ENCODE results near the gene HOXC6.

The HOXC6 gene

GRCh38 chr12:53990311-53991076 is 37.7 kb upstream of the HOXC6 start:
- DNase-seq: no peak

GRCh38 chr12:53991077-53991460 is 37.2 kb upstream of the HOXC6 start:
- DNase-seq: no peak

GRCh38 chr12:53992377-53992889 is 35.8 kb upstream of the HOXC6 start:
- DNase-seq: no peak

GRCh38 chr12:53993162-53994008 is 34.9 kb upstream of the HOXC6 start:
- no peak for DNase-seq

GRCh38 chr12:53994009-53994263 is 34.3 kb upstream of the HOXC6 start:
- no peak for DNase-seq

DNA sequence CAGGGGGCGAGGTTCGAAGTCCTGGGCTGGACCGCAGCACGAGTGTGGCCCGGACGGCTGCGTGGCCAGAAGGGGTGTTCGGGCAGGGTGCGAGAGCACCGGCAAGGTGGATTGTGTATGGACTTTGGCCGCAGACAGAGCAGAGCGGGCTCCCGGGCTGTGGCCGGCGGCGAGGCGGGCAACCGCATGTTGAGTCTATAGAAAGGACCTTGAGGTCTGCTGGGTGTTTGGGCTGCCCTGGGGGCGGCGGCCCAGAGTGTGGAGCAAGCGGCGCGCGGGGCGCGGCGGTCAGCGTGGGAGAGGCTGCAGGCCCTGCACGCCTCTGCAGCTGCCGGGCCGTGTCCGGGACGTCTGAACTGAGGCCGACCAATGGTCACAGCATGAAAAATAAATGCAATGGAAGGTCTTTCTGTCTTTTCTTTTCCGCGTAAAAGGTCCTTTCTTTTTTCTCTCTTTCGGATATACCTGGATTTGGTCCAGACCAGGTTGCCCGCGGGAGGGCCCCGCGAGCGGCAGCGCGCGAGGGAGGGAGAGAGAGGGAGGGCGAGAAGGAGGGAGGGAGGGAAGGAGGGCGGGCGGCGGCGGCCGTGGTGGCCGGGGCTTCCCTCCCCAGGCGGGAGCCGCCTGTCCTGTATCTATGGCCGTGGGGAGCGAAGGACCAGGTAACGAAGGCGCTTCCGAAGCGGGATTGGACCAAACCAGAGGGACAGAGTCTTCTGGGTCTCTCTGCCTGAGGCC is 33.8 kb upstream of the HOXC6 start:
- DNase-seq: peak; percentile 33

- DNase-seq: peak; percentile 30
Observed at GRCh38 chr12:53995002-53995377, 33.2 kb upstream of the HOXC6 start.

GRCh38 chr12:53995378-53996239 is 32.6 kb upstream of the HOXC6 start:
- peak; percentile 54 for DNase-seq

GRCh38 chr12:53996240-53997203 is 31.7 kb upstream of the HOXC6 start:
- no peak for DNase-seq

DNA sequence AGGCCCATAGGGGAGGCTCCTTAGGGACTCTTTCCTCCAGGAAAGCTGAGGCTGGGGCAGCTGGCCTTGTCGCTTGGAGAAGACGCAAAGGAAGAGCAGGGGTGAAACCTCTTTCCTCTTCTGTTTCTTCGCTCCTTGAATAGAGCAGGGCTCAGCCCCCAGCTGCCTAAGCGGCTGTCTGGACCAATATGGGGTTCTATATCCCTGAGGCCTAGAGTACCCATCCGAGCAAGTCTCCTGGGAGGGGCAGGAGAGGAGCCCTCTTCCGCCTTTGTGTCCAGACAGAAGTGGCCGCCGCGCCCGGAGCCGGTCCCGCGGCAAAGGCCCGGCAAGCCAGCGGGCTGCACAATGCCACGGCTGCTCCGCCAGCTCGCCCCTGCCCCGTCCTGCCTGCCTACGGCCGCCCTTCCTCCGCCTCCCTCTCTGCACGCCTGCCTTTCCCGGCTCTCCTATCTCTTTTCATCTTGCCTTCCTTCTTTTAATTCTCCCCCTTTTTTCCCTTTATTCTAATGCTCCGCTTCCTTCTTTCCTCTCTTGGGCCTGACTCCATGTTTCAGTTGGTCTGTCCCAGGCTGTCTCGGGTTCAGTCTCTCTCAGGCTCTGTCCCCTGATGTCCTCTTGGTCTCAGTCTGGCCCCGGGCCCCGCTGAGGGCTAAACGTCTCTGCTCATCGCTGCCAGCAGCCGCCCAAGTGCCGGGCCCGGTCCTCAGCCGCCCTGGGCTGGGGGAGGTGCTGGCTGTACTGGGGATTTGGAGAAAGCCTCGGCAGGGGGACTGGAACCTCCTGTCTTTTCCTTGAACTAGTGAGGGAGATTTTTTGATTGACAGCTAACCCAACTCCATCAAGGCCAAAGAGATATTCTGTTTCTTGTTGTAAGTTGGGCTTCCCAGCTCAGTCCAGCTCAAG is 30.8 kb upstream of the HOXC6 start:
- DNase-seq: no peak

DNA sequence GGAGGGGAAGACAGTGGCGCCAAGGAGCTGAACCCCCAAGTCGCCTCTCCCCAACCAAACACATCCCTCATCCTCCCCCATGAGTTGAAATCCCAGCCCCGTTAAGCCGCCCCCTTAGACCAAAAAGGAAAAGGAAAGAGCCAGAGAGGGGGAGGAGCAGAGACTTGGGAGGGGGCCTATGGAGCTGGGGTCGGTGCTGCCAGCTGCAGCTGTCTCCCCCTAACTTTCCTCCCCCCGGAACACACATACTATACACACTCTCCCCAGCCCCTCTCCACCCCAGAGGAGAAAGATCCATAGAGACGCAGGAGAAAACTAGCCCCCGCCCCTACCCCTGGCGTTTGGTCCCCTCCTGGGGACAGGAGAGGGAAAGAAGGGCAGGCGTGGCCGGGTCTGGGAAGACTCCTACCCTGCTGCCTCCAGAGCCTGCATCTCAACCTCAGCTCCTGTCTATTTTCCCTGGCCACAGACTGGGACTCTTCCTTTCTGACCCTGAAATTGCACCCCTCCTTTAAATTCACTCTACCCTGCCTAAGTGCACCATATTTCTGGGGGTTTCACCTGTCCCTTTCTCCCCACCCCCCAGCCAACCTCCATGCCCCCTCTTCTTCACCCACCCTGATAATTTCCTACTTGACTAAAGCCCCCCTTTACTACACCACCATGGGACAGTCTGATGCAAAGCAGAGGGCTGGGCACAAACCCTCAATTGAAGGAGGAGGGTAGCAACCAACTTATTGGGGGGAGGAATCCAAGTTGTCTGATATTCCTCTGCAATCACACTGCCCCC is 29.9 kb upstream of the HOXC6 start:
- no peak for DNase-seq

DNA sequence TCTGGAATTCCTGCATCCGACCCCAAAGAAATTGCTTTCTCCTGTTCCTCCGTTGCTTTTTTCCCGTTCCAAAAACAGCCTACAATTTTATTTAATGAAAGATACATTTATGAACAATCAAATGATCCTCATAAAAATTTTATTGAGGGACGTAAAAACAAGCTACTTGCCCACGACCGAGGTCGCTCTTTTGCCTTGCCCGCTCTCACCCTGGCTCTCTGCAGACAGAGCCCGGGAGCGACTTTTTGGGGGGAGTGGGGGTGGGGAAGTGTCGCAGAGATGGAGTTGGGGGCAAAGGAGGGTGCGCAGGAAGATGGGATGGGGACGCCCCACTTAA is 29.4 kb upstream of the HOXC6 start:
- no peak for DNase-seq

- DNase-seq: no peak
Observed at GRCh38 chr12:53999559-54000115, 28.6 kb upstream of the HOXC6 start.

DNA sequence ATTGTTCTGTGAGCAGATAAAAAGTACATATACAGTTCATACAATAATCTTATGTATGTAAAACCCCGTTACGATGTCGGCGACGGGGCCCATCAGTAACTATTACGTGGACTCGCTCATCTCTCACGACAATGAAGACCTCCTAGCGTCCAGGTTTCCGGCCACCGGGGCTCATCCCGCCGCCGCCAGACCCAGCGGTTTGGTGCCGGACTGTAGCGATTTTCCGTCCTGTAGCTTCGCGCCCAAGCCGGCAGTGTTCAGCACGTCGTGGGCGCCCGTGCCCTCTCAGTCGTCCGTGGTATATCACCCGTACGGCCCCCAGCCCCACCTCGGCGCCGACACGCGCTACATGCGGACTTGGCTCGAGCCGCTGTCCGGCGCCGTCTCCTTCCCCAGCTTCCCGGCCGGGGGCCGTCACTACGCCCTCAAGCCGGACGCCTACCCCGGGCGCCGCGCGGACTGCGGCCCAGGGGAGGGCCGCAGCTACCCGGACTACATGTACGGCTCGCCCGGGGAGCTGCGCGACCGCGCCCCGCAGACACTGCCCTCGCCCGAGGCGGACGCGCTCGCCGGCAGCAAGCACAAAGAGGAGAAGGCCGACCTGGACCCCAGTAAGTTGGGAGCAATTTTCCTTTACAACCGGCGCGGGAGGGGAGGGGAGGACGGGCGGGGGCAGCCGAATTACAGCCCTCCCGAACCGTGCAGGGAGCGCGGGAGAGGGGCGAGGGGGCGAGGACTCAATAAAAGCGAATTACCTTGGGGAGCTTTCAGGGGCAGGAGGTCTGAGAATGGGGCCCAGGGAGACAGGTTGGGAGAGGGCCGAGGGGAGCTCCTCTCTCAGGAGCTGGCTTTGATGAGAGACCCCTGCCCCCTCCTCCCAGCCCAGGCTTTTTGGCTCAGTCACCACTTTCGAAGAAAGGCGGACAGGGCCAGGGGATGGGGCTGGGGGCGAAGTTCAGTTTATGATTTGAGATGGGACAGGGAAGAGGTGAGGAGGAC is 27.8 kb upstream of the HOXC6 start, which contains the start of gene HOXC9:
Gene HOXC9 (plus strand): TSS at position 46 of the 999 bp plus-strand sequence. CDS start 28 bp downstream, at position 74.
- DNase-seq: no peak

DNA sequence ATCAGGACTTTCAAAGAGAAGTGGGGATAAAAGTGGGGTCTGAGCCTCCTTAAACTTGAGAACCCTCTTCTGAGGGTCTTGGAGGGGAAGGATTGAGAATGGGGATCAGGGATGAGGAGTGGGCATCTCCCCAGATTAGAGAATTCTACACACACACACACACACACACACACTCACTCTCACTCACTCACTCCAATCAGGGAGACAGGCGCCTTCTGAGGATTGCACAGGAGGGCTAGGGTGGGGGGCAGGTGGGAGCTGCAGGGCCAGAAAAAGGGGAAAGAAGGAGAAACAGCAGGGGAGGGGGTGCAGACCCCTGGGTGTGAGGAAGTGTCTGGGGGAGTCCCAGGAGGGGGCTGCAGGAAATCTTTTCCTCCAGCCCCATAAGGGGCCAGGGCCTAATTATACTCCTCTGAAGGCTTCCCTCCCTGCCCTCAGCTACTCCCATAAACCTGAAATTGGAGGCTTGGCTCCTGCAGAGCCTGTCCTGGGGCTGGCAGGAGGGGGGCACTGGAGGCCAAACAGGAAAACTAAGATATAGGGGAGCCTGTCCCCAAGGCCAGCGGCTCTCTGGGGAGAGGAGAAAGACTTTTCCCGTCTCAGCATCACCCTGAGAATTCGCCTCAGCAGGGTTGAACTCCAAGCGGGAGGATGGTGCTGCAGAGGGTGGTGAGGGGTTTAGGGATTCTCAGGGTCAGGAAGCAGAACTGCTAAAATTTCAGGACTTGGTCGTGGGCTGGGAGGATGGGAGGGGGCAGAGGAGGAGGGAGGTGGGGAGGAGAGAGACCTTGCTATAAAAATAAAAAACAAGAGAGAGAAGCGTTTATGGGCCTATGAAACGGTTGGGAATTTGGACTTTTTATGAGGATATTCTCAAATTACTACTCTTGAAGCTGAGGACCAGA is 26.7 kb upstream of the HOXC6 start:
- DNase-seq: no peak

DNA sequence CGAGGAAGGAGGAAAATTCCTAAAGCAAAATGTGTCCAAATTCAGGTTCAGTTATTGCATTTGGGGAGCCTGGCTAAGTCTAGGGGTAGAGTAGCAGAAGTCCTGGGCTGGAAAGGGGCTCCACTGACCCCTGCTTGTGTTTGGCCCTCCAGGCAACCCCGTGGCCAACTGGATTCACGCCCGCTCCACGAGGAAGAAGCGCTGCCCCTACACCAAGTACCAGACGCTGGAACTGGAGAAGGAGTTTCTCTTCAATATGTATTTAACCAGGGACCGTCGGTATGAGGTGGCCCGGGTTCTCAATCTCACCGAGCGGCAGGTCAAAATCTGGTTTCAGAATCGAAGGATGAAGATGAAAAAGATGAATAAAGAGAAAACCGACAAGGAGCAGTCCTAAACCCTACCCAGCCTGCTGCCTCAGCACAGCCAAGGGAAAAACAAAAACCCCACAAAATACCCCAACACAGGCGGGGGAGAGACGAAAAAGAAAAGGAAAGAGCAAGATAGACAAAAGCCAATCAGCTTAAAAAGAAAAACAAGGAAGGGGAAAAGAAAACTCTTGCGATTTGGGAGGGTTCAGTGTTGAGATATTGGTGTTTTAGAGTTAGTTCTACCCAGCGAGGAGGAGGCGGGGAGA is 25.8 kb upstream of the HOXC6 start:
- DNase-seq: no peak

Measured in NCI-H2171 treated with DMSO at 0.1 percent for 48 hours (cell line).